CD14-positive monocyte (primary cell): ENCODE results near the gene SSBP4. TPM values are rescaled to one million over a fixed set of nuclear protein-coding genes. Genes with fewer than 3 reads are reported as not detected.
A peak's percentile ranks its signal among the peaks of the same experiment; 100 is the strongest.

Experiments used
- DNase-seq, 3 donors: peaks; one replicate each; pipeline ENCODE4 v3.0.0-alpha.2; 2011 to 2022
- H2AFZ ChIP-seq: 2 replicates; pipeline ENCODE4 v1.6.0; 2012; ENCODE audit warnings: mild to moderate bottlenecking, low read depth, low read length, inconsistent platforms; ENCODE audit not compliant: insufficient read depth, poor library complexity, severe bottlenecking
- H3K27ac ChIP-seq, 2 donors: 1 replicate in 1 of 2; 2 replicates in 1 of 2; pipeline ENCODE4 v1.5.1; 2012 to 2013; ENCODE audit warnings: low read length in 2 of 2, control low read depth in 1 of 2, inconsistent platforms in 1 of 2, low read depth in 1 of 2, mild to moderate bottlenecking in 1 of 2
- H3K27me3 ChIP-seq, 2 donors: one replicate each; pipeline versions ENCODE4 v1.6.0 to v1.6.1; 2011 to 2013; ENCODE audit warnings: low read length in 2 of 2; ENCODE audit not compliant: control insufficient read depth in 2 of 2, insufficient read depth in 2 of 2
- H3K36me3 ChIP-seq, 2 donors: replicated peaks in 1 of 2; 1 replicate in 1 of 2; 2 replicates in 1 of 2; pipeline versions ENCODE4 v1.5.1 to v1.6.1; 2012 to 2013; ENCODE audit warnings: low read length in 2 of 2, control low read depth in 1 of 2, inconsistent platforms in 1 of 2, mild to moderate bottlenecking in 1 of 2; ENCODE audit not compliant: insufficient read depth in 2 of 2, control insufficient read depth in 1 of 2
- H3K4me1 ChIP-seq, 2 donors: 1 replicate in 1 of 2; 2 replicates in 1 of 2; pipeline versions ENCODE4 v1.5.1 to v1.6.1; 2012 to 2013; ENCODE audit warnings: low read length in 2 of 2, control low read depth in 1 of 2, inconsistent platforms in 1 of 2, mild to moderate bottlenecking in 1 of 2, moderate library complexity in 1 of 2; ENCODE audit not compliant: insufficient read depth in 2 of 2, control insufficient read depth in 1 of 2
- H3K4me2 ChIP-seq: replicated peaks from 2 replicates; pipeline ENCODE3; 2012; ENCODE audit warnings: low read length, moderate library complexity, mild to moderate bottlenecking; ENCODE audit not compliant: poor library complexity, severe bottlenecking; ENCODE audit errors: extremely low read depth
- H3K4me3 ChIP-seq, 3 experiments: fragments of 200-600 bp in 1 of 3; sonication (generic) in 1 of 3; replicated peaks in 1 of 3; 1 replicate in 2 of 3; 2 replicates in 1 of 3; pipeline ENCODE4 v1.5.1; 2011 to 2013; ENCODE audit warnings: low read length in 3 of 3, mild to moderate bottlenecking in 3 of 3, control low read depth in 2 of 3, low read depth in 2 of 3, inconsistent platforms in 1 of 3, moderate library complexity in 1 of 3
- H3K79me2 ChIP-seq: 2 replicates; pipeline ENCODE4 v1.6.0; 2012; ENCODE audit warnings: mild to moderate bottlenecking, control low read depth, inconsistent platforms, low read length, moderate library complexity; ENCODE audit not compliant: insufficient read depth
- H3K9ac ChIP-seq: 2 replicates; pipeline ENCODE4 v1.6.0; 2017; ENCODE audit warnings: low read length, mild to moderate bottlenecking; ENCODE audit not compliant: insufficient read depth, poor library complexity, severe bottlenecking
- H3K9me3 ChIP-seq, 2 donors: replicated peaks in 1 of 2; 1 replicate in 1 of 2; 2 replicates in 1 of 2; pipeline versions ENCODE4 v1.5.1 to v1.6.1; 2012 to 2013; ENCODE audit warnings: low read length in 2 of 2, control low read depth in 1 of 2; ENCODE audit not compliant: control insufficient read depth in 1 of 2, insufficient read depth in 1 of 2
- H4K20me1 ChIP-seq: 2 replicates; pipeline ENCODE4 v1.6.0; 2012; ENCODE audit warnings: mild to moderate bottlenecking, low read length, control low read depth, moderate library complexity; ENCODE audit not compliant: insufficient read depth
- H3K27ac Mint-ChIP-seq, 7 donors: one replicate each; pipeline ENCODE4 v1.8.0; 2020; ENCODE audit warnings: mild to moderate bottlenecking in 7 of 7, mixed read lengths in 7 of 7, moderate library complexity in 6 of 7, inconsistent platforms in 2 of 7
- H3K27me3 Mint-ChIP-seq, 3 donors: one replicate each; pipeline ENCODE4 v1.8.0; 2021 to 2022; ENCODE audit warnings: low read depth in 3 of 3, mild to moderate bottlenecking in 3 of 3, mixed read lengths in 3 of 3, moderate library complexity in 3 of 3, inconsistent platforms in 1 of 3
- H3K36me3 Mint-ChIP-seq, 2 donors: one replicate each; pipeline ENCODE4 v1.8.0; 2020; ENCODE audit warnings: mixed read lengths in 2 of 2, inconsistent platforms in 1 of 2, mild to moderate bottlenecking in 1 of 2
- H3K4me1 Mint-ChIP-seq: one replicate; pipeline ENCODE4 v1.8.0; 2020; ENCODE audit warnings: mild to moderate bottlenecking, mixed read lengths
- H3K4me3 Mint-ChIP-seq, 2 donors: one replicate each; pipeline ENCODE4 v1.8.0; 2020; ENCODE audit warnings: mild to moderate bottlenecking in 2 of 2, mixed read lengths in 2 of 2, moderate library complexity in 1 of 2
- H3K9me3 Mint-ChIP-seq, 7 donors: one replicate each; pipeline ENCODE4 v1.8.0; 2020 to 2022; ENCODE audit warnings: mixed read lengths in 7 of 7, mild to moderate bottlenecking in 6 of 7, moderate library complexity in 6 of 7, inconsistent platforms in 2 of 7
- WGBS: methylation state at CpG from one replicate; pipeline ENCODE4 v1.1.5; 2013; ENCODE audit warnings: missing lambda C conversion rate; ENCODE audit not compliant: insufficient coverage; 5-methylcytosine and 5-hydroxymethylcytosine counted together
- intact Hi-C, 2 donors: fragments of 100-400 bp; cut with micrococcal nuclease; formaldehyde crosslinking; loops; one replicate each; pipeline versions ENCODE4 v1.15.0 to v1.15.1; 2023
- polyA plus RNA-seq, 3 donors: library from polyadenylated mRNA; depleted of rRNA in 1 of 3; unstranded in 2 of 3; stranded (reverse) in 1 of 3; fragments of 300-500 nt in 2 of 3; fragments of >200 nt in 1 of 3; fragmentation: Illumina TruSeq in 2 of 3; gene quantifications; 1 replicate in 2 of 3; 2 replicates in 1 of 3; pipeline ENCODE4 v1.2.3, GENCODE V29; 2012 to 2021
- TF ChIP-seq, protein P1 (sequence below): fragments of 200-600 bp; IDR thresholded peaks from one replicate; pipeline ENCODE4 v1.8.0; 2022; ENCODE audit warnings: antibody characterized with exemption, mild to moderate bottlenecking

SSBP4 gene
- polyA plus RNA-seq, 3 donors, result 38.5 to 74.5 (median 48.3) TPM

DNA sequence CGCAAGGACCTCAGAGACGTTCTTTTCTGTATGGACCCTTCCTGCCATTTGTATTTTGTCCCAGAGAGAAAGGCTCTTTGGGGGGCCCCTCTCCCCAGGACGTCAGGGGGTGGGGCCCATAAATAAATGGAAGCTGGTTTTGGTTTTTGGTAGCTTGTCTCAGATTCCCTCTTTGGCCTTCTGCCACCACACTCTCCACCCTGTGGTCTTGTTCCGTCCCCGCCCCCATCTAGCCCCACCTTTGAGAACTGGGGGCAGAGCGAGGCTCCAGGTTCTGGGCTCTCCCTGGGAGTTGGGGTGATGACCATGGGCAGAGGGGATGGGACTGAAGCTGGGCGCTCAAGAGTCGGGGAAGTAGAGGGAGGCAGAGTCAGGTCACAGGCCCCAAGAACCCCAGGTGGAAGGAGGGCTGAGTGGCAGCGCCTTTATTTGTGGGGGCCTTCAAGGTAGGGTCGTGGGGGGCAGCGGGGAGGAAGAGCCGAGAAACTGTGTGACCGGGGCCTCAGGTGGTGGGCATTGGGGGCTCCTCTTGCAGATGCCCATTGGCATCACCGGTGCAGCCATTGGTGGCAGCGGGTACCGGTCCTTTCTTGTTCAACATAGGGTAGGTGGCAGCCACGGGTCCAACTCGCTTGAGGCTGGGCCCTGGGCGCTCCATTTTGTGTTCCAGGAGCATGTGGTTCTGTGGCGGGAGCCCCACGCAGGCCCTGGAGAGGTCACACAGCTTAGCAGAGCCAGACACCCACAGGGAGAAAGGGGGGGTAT is 15.4 kb downstream of the SSBP4 start:
- intact Hi-C loops, result no loop called here
- H4K20me1 ChIP-seq, result peaks cover 65% of the 10 kb centered on the region
- Mint-ChIP-seq H3K4me1 (peaks cover 31% of the 10 kb centered on the region), H3K9me3 (peaks cover 0 to 8% (median 0%) of the 10 kb centered on the region in 7 donors), H3K4me3 (peak overlapping the region; percentile 31 to 64), H3K27me3 (peaks cover 31 to 72% (median 46%) of the 10 kb centered on the region in 3 donors), H3K36me3 (peaks cover 4 to 19% of the 10 kb centered on the region in 2 donors), H3K27ac (peak overlapping the region in 1 of 7 donors; percentile 40)
- peaks cover 8% of the 10 kb centered on the region for H3K79me2 ChIP-seq
- H3K9ac ChIP-seq, result no peak overlapping the region
- no peak overlapping the region for H2AFZ ChIP-seq
- peaks cover 0 to 49% of the 10 kb centered on the region in 2 donors for H3K27me3 ChIP-seq
- peaks cover 0 to 3% of the 10 kb centered on the region in 2 donors for H3K36me3 ChIP-seq
- no peak for DNase-seq
- TF ChIP-seq, protein P1, sequence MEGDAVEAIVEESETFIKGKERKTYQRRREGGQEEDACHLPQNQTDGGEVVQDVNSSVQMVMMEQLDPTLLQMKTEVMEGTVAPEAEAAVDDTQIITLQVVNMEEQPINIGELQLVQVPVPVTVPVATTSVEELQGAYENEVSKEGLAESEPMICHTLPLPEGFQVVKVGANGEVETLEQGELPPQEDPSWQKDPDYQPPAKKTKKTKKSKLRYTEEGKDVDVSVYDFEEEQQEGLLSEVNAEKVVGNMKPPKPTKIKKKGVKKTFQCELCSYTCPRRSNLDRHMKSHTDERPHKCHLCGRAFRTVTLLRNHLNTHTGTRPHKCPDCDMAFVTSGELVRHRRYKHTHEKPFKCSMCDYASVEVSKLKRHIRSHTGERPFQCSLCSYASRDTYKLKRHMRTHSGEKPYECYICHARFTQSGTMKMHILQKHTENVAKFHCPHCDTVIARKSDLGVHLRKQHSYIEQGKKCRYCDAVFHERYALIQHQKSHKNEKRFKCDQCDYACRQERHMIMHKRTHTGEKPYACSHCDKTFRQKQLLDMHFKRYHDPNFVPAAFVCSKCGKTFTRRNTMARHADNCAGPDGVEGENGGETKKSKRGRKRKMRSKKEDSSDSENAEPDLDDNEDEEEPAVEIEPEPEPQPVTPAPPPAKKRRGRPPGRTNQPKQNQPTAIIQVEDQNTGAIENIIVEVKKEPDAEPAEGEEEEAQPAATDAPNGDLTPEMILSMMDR, result no peak
- H3K9me3 ChIP-seq, result no peaks in the 10 kb centered on the region
- H3K4me3 ChIP-seq, result peak overlapping the region in 1 of 3 experiments; percentile 8
- 93% methylated on average over 14 of the region's 21 CpGs for WGBS
- H3K27ac ChIP-seq, result no peak overlapping the region
- H3K4me1 ChIP-seq, result peaks cover 32 to 52% of the 10 kb centered on the region in 2 donors
- H3K4me2 ChIP-seq, result no peak overlapping the region

DNA sequence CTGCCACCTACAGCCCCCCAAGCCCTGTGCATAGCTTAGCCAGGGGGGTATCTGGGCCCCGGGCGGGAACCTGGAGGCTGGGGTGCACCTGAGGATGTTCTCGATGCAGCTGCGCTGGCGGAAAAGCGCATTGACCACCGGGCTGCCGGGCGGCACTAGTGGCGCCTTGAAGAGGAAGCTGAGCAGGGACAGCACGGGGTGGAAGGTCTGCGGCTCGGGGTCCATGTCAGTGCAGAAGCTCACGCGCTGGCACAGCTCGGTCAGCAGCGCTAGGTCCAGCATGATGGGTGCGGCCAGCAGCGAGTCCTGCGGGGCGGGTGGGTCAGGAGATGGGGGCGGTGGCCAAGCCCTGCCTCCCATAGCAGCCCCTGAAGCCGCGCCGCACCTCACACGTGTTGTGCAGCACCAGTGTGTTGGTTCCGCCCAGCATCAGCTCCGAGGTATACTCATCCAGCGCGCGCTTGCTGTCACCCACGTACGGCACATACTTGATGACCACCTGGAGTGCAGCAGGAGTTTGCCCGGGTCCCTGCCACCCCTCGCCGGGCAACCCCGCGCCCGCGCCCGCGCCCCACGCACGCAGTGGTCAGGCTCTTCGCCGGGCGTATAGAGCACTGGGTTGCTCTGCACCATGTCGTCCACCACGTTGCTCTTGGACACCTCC is 16.1 kb downstream of the SSBP4 start:
- H3K27me3 Mint-ChIP-seq, result peaks cover 31 to 75% (median 47%) of the 10 kb centered on the region in 3 donors
- H3K4me1 Mint-ChIP-seq, result peaks cover 29% of the 10 kb centered on the region
- H3K4me3 Mint-ChIP-seq, result peak overlapping the region in 1 of 2 donors; percentile 55
- peaks cover 4 to 18% of the 10 kb centered on the region in 2 donors for H3K36me3 Mint-ChIP-seq
- peaks cover 0 to 51% of the 10 kb centered on the region in 2 donors for H3K27me3 ChIP-seq
- peaks cover 65% of the 10 kb centered on the region for H4K20me1 ChIP-seq
- H3K79me2 ChIP-seq, result peaks cover 3% of the 10 kb centered on the region
- no peak overlapping the region for H2AFZ ChIP-seq
- no peak overlapping the region for H3K4me2 ChIP-seq
- intact Hi-C loops, result no loop called here
- peaks cover 28 to 46% of the 10 kb centered on the region in 2 donors for H3K4me1 ChIP-seq
- H3K4me3 ChIP-seq, result no peak overlapping the region
- peaks cover 0 to 3% of the 10 kb centered on the region in 2 donors for H3K36me3 ChIP-seq
- TF ChIP-seq, protein P1, result no peak
- no peak overlapping the region for H3K9ac ChIP-seq
- DNase-seq, result no peak
- no peaks in the 10 kb centered on the region for H3K9me3 ChIP-seq
- peaks cover 0 to 8% (median 0%) of the 10 kb centered on the region in 7 donors for H3K9me3 Mint-ChIP-seq
- no peak overlapping the region for H3K27ac ChIP-seq
- no peak overlapping the region for H3K27ac Mint-ChIP-seq
- WGBS, result 91% methylated on average over 49 of the region's 49 CpGs
